Erythroblast (primary cell): ENCODE results near the gene HOXD8.

Experiments used
- GATA1 ChIP-seq: IDR thresholded peaks from 2 replicates; pipeline ENCODE4 v1.6.1; 2011; ENCODE audit warnings: low read depth, mild to moderate bottlenecking, control low read depth, low read length, moderate library complexity
- POLR2A ChIP-seq: IDR thresholded peaks from 2 replicates; pipeline ENCODE4 v1.6.1; 2011; ENCODE audit warnings: mild to moderate bottlenecking, low read length

- TF ChIP-seq POLR2A (no peak), GATA1 (no peak)
Observed at GRCh38 chr2:176163672-176164056, 34.2 kb downstream of the HOXD8 start.
